Measurements from ENCODE around the gene ZNF385B. TPM values are rescaled to one million over a fixed set of nuclear protein-coding genes. Genes with fewer than 3 reads are reported as not detected.

ZNF385B gene
- polyA plus RNA-seq, 1 donor from 2014 or later: 0.31 TPM

GRCh38 chr2:179654806-179655205 lies 206.6 kb downstream of the ZNF385B start:
- Histone ChIP-seq H4K20me1 (ENCODE audit: insufficient read depth) (no peaks in the 10 kb centered on the region), H3K79me2 (replicated peaks; ENCODE audit: insufficient read depth, low read length) (no peaks in the 10 kb centered on the region), H3K36me3 (ENCODE audit: insufficient read depth, low read length) (no peaks in the 10 kb centered on the region), H3K27ac (ENCODE audit: low read length) (no peak overlapping the region), H3K4me3 (ENCODE audit: low read length) (no peak overlapping the region), H3K9ac (ENCODE audit: low read length) (no peak overlapping the region), H2AFZ (ENCODE audit: low read depth, low read length) (no peak overlapping the region), H3K27me3 (ENCODE audit: insufficient read depth, low read depth, low read length) (no peaks in the 10 kb centered on the region), H3F3A (ENCODE audit: insufficient read depth, low read length, poor library complexity, severe bottlenecking) (no peaks in the 10 kb centered on the region), H3K9me2 (ENCODE audit: insufficient read depth, low read length) (no peaks in the 10 kb centered on the region), H3K9me3 (ENCODE audit: low read length) (no peaks in the 10 kb centered on the region), H3K4me2 (ENCODE audit: low read length) (no peak overlapping the region)
- TF ChIP-seq RAD21 (conservative IDR thresholded peaks at IDR 0.05) (no peak), POLR2AphosphoS5 (IDR thresholded peaks at IDR 0.05) (no peak), SMC3 (conservative IDR thresholded peaks at IDR 0.05; ENCODE audit: poor library complexity) (no peak), MXI1 (conservative IDR thresholded peaks at IDR 0.05; ENCODE audit: poor library complexity, severe bottlenecking) (no peak), EZH2 (IDR thresholded peaks at IDR 0.05; ENCODE audit: borderline replicate concordance, insufficient read depth, low read length, poor library complexity, severe bottlenecking) (no peak), EP300 (conservative IDR thresholded peaks at IDR 0.05; ENCODE audit: poor library complexity, severe bottlenecking) (no peak), TAF1 (IDR thresholded peaks at IDR 0.05; ENCODE audit: low read depth) (no peak)
- TF ChIP-seq, protein P1, sequence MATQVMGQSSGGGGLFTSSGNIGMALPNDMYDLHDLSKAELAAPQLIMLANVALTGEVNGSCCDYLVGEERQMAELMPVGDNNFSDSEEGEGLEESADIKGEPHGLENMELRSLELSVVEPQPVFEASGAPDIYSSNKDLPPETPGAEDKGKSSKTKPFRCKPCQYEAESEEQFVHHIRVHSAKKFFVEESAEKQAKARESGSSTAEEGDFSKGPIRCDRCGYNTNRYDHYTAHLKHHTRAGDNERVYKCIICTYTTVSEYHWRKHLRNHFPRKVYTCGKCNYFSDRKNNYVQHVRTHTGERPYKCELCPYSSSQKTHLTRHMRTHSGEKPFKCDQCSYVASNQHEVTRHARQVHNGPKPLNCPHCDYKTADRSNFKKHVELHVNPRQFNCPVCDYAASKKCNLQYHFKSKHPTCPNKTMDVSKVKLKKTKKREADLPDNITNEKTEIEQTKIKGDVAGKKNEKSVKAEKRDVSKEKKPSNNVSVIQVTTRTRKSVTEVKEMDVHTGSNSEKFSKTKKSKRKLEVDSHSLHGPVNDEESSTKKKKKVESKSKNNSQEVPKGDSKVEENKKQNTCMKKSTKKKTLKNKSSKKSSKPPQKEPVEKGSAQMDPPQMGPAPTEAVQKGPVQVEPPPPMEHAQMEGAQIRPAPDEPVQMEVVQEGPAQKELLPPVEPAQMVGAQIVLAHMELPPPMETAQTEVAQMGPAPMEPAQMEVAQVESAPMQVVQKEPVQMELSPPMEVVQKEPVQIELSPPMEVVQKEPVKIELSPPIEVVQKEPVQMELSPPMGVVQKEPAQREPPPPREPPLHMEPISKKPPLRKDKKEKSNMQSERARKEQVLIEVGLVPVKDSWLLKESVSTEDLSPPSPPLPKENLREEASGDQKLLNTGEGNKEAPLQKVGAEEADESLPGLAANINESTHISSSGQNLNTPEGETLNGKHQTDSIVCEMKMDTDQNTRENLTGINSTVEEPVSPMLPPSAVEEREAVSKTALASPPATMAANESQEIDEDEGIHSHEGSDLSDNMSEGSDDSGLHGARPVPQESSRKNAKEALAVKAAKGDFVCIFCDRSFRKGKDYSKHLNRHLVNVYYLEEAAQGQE (IDR thresholded peaks at IDR 0.05; ENCODE audit: borderline replicate concordance): no peak
- TF ChIP-seq, protein P2, sequence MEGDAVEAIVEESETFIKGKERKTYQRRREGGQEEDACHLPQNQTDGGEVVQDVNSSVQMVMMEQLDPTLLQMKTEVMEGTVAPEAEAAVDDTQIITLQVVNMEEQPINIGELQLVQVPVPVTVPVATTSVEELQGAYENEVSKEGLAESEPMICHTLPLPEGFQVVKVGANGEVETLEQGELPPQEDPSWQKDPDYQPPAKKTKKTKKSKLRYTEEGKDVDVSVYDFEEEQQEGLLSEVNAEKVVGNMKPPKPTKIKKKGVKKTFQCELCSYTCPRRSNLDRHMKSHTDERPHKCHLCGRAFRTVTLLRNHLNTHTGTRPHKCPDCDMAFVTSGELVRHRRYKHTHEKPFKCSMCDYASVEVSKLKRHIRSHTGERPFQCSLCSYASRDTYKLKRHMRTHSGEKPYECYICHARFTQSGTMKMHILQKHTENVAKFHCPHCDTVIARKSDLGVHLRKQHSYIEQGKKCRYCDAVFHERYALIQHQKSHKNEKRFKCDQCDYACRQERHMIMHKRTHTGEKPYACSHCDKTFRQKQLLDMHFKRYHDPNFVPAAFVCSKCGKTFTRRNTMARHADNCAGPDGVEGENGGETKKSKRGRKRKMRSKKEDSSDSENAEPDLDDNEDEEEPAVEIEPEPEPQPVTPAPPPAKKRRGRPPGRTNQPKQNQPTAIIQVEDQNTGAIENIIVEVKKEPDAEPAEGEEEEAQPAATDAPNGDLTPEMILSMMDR (IDR thresholded peaks at IDR 0.05; ENCODE audit: poor library complexity, severe bottlenecking): no peak

- H2AFZ ChIP-seq (ENCODE audit: low read depth, low read length): no peak overlapping the region
- TF ChIP-seq, protein P2 (IDR thresholded peaks at IDR 0.05; ENCODE audit: poor library complexity, severe bottlenecking): no peak
- TF ChIP-seq POLR2AphosphoS5 (IDR thresholded peaks at IDR 0.05) (no peak), EP300 (conservative IDR thresholded peaks at IDR 0.05; ENCODE audit: poor library complexity, severe bottlenecking) (no peak), TAF1 (IDR thresholded peaks at IDR 0.05; ENCODE audit: low read depth) (no peak), EZH2 (IDR thresholded peaks at IDR 0.05; ENCODE audit: borderline replicate concordance, insufficient read depth, low read length, poor library complexity, severe bottlenecking) (no peak), SMC3 (conservative IDR thresholded peaks at IDR 0.05; ENCODE audit: poor library complexity) (no peak), MXI1 (conservative IDR thresholded peaks at IDR 0.05; ENCODE audit: poor library complexity, severe bottlenecking) (no peak), RAD21 (conservative IDR thresholded peaks at IDR 0.05) (no peak)
- TF ChIP-seq, protein P1 (IDR thresholded peaks at IDR 0.05; ENCODE audit: borderline replicate concordance): no peak
- no peak overlapping the region for H3K4me3 ChIP-seq (ENCODE audit: low read length)
- no peaks in the 10 kb centered on the region for H3K9me3 ChIP-seq (ENCODE audit: low read length)
- H3F3A ChIP-seq (ENCODE audit: insufficient read depth, low read length, poor library complexity, severe bottlenecking): no peaks in the 10 kb centered on the region
- H3K27me3 ChIP-seq (ENCODE audit: insufficient read depth, low read depth, low read length): no peaks in the 10 kb centered on the region
- no peak overlapping the region for H3K27ac ChIP-seq (ENCODE audit: low read length)
- H3K79me2 ChIP-seq (replicated peaks; ENCODE audit: insufficient read depth, low read length): no peaks in the 10 kb centered on the region
- no peaks in the 10 kb centered on the region for H3K36me3 ChIP-seq (ENCODE audit: insufficient read depth, low read length)
- H4K20me1 ChIP-seq (ENCODE audit: insufficient read depth): no peaks in the 10 kb centered on the region
- no peak overlapping the region for H3K9ac ChIP-seq (ENCODE audit: low read length)
- H3K9me2 ChIP-seq (ENCODE audit: insufficient read depth, low read length): no peaks in the 10 kb centered on the region
- no peak overlapping the region for H3K4me2 ChIP-seq (ENCODE audit: low read length)
Observed at GRCh38 chr2:179652296-179652695, 209.1 kb downstream of the ZNF385B start.

Measured in neural cell (in vitro differentiated cells).